Activated naive CD8-positive, alpha-beta T cell treated with anti-CD3 and anti-CD28 coated beads, Interleukin-2, amount 50 U/mL, for 24 hours (primary cell): ENCODE measurements around the gene PVALB.

ENCODE experiments used
- ATAC-seq: fragments of 150-1000 bp; cut with Tn5 transposase; one replicate; pipeline ENCODE4 v1.10.0; 2021
- DNase-seq: peaks from one replicate; pipeline ENCODE4 v3.0.0; 2021
- H3K27ac Mint-ChIP-seq: one replicate; pipeline ENCODE4 v1.8.0; 2021; ENCODE audit warnings: mild to moderate bottlenecking, mixed read lengths
- H3K27me3 Mint-ChIP-seq: one replicate; pipeline ENCODE4 v1.8.0; 2021; ENCODE audit warnings: mixed read lengths
- H3K36me3 Mint-ChIP-seq: one replicate; pipeline ENCODE4 v1.8.0; 2021; ENCODE audit warnings: low read depth, mixed read lengths
- H3K4me1 Mint-ChIP-seq: one replicate; pipeline ENCODE4 v1.8.0; 2021; ENCODE audit warnings: mixed read lengths
- H3K4me3 Mint-ChIP-seq: one replicate; pipeline ENCODE4 v1.8.0; 2021; ENCODE audit warnings: mild to moderate bottlenecking, moderate library complexity, mixed read lengths
- H3K9me3 Mint-ChIP-seq: one replicate; pipeline ENCODE4 v1.8.0; 2021; ENCODE audit warnings: mixed read lengths

Gene PVALB

DNA sequence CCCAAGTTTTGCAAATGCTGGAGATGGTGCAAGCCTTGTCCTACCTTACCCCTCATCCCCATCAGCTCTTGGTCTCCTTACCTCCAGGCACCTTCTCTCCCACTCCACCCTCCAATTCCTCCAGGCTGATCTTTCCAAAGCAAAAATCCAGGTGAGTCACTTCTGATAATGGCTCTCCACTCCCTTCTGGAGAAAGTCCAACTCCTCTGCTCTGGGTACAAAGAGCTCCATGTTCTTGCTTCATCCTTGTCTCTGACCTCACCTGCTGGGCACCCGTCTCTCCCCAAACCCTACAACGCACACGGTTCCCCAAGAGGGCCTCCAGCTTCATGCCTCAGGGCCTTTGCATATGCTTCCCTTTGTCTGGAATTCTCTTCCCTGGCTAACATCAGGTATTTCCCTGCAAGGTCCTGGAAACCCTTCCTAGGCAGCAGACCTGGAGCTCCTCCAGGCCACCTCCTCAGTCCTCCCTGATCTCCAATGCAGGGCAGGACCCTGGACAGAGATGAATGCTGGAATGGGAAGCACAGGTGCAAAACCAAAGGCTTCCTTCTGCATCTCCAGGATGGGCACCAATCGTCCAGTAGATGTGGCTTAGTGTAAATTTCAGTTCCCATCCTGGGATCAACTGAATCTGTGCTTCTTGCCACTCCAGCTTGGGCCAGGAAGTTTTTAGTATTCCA is 63.6 kb downstream of the PVALB start:
- Mint-ChIP-seq H3K36me3 (no peaks in the 10 kb centered on the region), H3K27ac (no peak overlapping the region), H3K4me1 (no peaks in the 10 kb centered on the region), H3K9me3 (no peaks in the 10 kb centered on the region), H3K4me3 (no peak overlapping the region), H3K27me3 (peaks cover 8% of the 10 kb centered on the region)
- no peak for ATAC-seq
- no peak for DNase-seq
